OCI-LY7 (cell line): Measurements from ENCODE around the gene CNTRL.
"Not testable (repeated sequence)": the region's sequence is repeated elsewhere in the genome, so short reads cannot be mapped to it uniquely, and the experiment has no call there.

Experiments used
- EZH2phosphoT487 ChIP-seq: fragments of 200-600 bp; sonication (generic); IDR thresholded peaks from 2 replicates; pipeline ENCODE4 v1.6.1; 2018; ENCODE audit warnings: low read depth, borderline replicate concordance, mild to moderate bottlenecking, mixed run types, antibody characterized with exemption, low read length, moderate library complexity, mixed read lengths
- TF ChIP-seq, protein P1 (sequence below): fragments of 200-600 bp; sonication (generic); conservative IDR thresholded peaks from 2 replicates; pipeline ENCODE4 v1.5.1; 2014; ENCODE audit warnings: mild to moderate bottlenecking, antibody characterized with exemption, low read length, moderate library complexity, mixed read lengths

DNA sequence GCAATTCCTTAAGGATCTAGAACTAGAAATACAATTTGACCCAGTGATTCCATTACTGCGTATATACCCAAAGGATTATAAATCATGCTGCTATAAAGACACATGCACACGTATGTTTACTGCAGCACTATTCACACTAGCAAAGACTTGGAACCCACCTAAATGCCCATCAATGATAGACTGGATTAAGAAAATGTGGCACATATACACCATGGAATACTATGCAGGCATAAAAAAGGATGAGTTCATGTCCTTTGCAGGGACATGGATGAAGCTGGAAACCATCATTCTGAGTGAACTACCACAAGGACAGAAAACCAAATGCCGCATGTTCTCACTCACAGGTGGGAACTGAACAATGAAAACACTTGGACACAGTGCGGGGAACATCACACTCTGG, 46.5 kb upstream of the CNTRL start:
- TF ChIP-seq, protein P1, sequence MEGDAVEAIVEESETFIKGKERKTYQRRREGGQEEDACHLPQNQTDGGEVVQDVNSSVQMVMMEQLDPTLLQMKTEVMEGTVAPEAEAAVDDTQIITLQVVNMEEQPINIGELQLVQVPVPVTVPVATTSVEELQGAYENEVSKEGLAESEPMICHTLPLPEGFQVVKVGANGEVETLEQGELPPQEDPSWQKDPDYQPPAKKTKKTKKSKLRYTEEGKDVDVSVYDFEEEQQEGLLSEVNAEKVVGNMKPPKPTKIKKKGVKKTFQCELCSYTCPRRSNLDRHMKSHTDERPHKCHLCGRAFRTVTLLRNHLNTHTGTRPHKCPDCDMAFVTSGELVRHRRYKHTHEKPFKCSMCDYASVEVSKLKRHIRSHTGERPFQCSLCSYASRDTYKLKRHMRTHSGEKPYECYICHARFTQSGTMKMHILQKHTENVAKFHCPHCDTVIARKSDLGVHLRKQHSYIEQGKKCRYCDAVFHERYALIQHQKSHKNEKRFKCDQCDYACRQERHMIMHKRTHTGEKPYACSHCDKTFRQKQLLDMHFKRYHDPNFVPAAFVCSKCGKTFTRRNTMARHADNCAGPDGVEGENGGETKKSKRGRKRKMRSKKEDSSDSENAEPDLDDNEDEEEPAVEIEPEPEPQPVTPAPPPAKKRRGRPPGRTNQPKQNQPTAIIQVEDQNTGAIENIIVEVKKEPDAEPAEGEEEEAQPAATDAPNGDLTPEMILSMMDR: not testable (repeated sequence)
- TF ChIP-seq EZH2phosphoT487: not testable (repeated sequence)
